DND-41 (cell line): ENCODE data around the gene POU2AF2.

ENCODE experiments used
- CTCF ChIP-seq: IDR thresholded peaks from 2 replicates; pipeline ENCODE4 v1.5.1; 2012; ENCODE audit warnings: borderline replicate concordance, low read length, moderate library complexity, mild to moderate bottlenecking; ENCODE audit not compliant: poor library complexity, severe bottlenecking; ENCODE audit errors: extremely low read depth
- EZH2 ChIP-seq: IDR thresholded peaks from 3 replicates; pipeline ENCODE4 v1.6.1; 2012; ENCODE audit warnings: borderline replicate concordance, low read depth, mild to moderate bottlenecking, moderate library complexity, low read length, inconsistent platforms; ENCODE audit not compliant: severe bottlenecking

GRCh38 chr11:111308140-111308539 lies 62.6 kb downstream of the POU2AF2 start:
- TF ChIP-seq CTCF (no peak), EZH2 (no peak)
